MM.1S (cell line): ENCODE data around the gene ST8SIA5.

Experiments used
- CTCF ChIP-seq: fragments of 300-600 bp; sonication (generic); IDR thresholded peaks from 2 replicates; pipeline ENCODE4 v1.5.1; 2016; ENCODE audit warnings: antibody characterized with exemption, low read length, mixed read lengths
- EZH2 ChIP-seq: fragments of 300-600 bp; sonication (generic); optimal IDR thresholded peaks from 2 replicates; pipeline ENCODE3; 2017; ENCODE audit warnings: low read depth, mild to moderate bottlenecking, antibody characterized with exemption, low read length, mixed read lengths

DNA sequence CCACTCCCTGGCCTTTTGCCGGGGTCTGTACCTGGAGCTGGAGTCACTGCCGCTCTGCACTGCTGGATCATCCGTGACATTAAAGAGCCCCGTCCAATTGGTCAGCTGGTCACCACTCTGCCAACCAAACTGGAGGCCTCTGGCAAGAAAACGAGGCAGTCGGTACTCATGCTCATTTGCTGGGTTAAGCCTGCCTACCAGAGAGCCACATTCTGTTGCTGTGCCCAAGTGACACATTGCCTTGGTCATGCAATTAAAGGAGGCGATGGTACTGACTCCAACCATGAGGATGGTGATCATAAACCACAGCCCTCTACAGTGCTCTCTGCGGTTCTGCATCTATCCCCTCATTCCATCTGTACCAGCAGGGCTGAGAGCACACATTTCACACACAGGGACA, 35.5 kb downstream of the ST8SIA5 start:
- no peak for TF ChIP-seq CTCF
- TF ChIP-seq EZH2 = no peak
